Activated naive CD4-positive, alpha-beta T cell treated with anti-CD3 and anti-CD28 coated beads for 36 hours (primary cell): ENCODE data around the gene SMCO2. TPM values are rescaled to one million over a fixed set of nuclear protein-coding genes. Genes with fewer than 3 reads are reported as not detected.

Experiments
- CTCF ChIA-PET: fragments of 350-600 bp; sonication (Branson Sonifier 250); formaldehyde crosslinking; loops from one replicate; lab custom pipeline; 2021; ENCODE audit warnings: antibody characterized with exemption; lab: Charles Lee
- DNase-seq: peaks from one replicate; pipeline ENCODE4 v3.0.0-alpha.2; 2020
- H3K27ac Mint-ChIP-seq: one replicate; pipeline ENCODE4 v1.8.0; 2021; ENCODE audit warnings: mild to moderate bottlenecking, mixed read lengths
- H3K27me3 Mint-ChIP-seq: one replicate; pipeline ENCODE4 v1.8.0; 2021; ENCODE audit warnings: low read depth, mixed read lengths
- H3K36me3 Mint-ChIP-seq: one replicate; pipeline ENCODE4 v1.8.0; 2021; ENCODE audit warnings: low read depth, mixed read lengths
- H3K4me1 Mint-ChIP-seq: one replicate; pipeline ENCODE4 v1.8.0; 2021; ENCODE audit warnings: low read depth, mixed read lengths
- H3K4me3 Mint-ChIP-seq: one replicate; pipeline ENCODE4 v1.8.0; 2021; ENCODE audit warnings: mild to moderate bottlenecking, moderate library complexity, mixed read lengths
- H3K9me3 Mint-ChIP-seq: one replicate; pipeline ENCODE4 v1.8.0; 2021; ENCODE audit warnings: mixed read lengths
- intact Hi-C: fragments of 100-400 bp; cut with micrococcal nuclease; formaldehyde crosslinking; loops from one replicate; pipeline ENCODE4 v1.15.1; 2023
- total RNA-seq, 2 experiments: library from RNA; stranded (reverse); gene quantifications; one replicate each; pipeline ENCODE4 v1.2.3, GENCODE V29; 2021

SMCO2 gene
- total RNA-seq, 2 experiments from 2014 or later = 0.19 to 0.22 TPM

DNA sequence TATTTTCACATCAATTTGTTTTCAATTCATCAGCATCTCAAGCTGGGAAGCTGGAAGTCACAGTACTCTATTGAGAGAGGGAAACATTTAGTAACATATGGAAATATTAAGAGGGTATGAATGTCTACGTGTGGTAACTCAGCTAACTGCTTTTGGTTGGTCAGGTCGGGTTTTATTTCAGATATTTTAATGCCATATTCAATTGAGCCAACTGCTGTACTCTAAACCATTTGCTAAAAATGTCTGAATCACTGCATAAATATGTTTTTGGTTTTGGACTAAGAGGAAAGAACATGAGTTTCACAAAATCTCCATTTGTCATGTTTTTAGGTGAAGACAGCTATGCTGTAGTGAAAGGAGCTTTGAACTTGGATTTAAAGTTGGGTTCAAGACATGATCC is 58.6 kb downstream of the SMCO2 start:
- H3K9me3 Mint-ChIP-seq = no peaks in the 10 kb centered on the region
- H3K27me3 Mint-ChIP-seq = peaks cover 4% of the 10 kb centered on the region
- no peak overlapping the region for H3K4me3 Mint-ChIP-seq
- intact Hi-C loops = no loop called here
- CTCF ChIA-PET = interaction anchor here (0.6 to 1.1 kb wide), 4 partner anchors 43 to 148 kb away, joined by 3 to 5 read pairs (median 4); no protein-coding TSS in a partner anchor
- DNase-seq = no peak
- H3K4me1 Mint-ChIP-seq = peaks cover 14% of the 10 kb centered on the region
- no peak overlapping the region for H3K27ac Mint-ChIP-seq
- H3K36me3 Mint-ChIP-seq = no peaks in the 10 kb centered on the region

DNA sequence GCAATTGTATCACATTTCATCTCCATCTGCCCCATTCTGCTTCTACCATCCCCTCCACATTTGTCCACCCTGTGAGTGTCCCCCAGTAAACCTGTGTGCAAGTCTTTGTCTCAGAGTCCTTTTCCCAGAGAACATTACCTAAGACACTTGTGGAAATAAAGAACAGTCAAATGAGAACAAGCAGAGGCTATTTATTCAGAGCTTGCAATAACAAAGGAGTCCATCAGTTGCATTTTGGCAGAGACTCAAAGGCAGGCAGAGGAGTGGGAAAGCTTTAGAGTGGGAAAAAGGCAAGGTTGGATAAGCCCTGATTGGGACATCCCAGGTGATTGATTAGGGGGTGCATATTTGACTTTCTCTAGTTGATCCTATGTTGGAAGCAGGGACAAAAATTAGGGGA is 59.2 kb downstream of the SMCO2 start:
- intact Hi-C loops = no loop called here
- Mint-ChIP-seq H3K4me3 (no peak overlapping the region), H3K27me3 (peaks cover 4% of the 10 kb centered on the region), H3K36me3 (no peaks in the 10 kb centered on the region), H3K9me3 (no peaks in the 10 kb centered on the region), H3K27ac (no peak overlapping the region), H3K4me1 (peaks cover 14% of the 10 kb centered on the region)
- no peak for DNase-seq
- CTCF ChIA-PET = interaction anchor here (0.6 to 0.9 kb wide), 3 partner anchors 44 to 141 kb away, joined by 3 to 5 read pairs (median 3); no protein-coding TSS in a partner anchor

DNA sequence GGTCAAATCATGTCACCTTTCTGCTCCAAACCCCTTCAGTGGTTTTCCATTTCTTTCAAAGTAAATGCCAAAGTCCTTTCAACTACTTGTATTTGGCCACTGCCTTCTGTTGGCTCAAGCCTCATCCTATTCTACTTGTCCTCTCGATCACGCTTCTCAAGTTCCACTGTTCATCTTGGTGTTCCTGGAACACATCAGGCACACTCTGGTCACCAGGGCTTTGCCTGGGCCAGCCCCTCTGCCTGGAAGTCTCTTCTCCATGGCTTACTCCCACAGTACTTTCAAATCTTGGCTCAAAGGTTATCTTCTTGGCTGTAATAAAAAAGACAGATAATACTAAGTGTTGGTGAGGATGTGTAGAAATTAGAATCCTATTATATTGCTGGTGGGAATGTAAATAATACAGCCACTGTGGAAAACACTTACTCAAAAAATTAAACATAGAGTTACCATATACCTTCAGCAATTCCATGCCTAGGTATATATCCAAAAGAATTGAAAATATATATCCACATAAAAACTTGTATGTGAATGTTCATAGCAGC is 60.2 kb downstream of the SMCO2 start:
- H3K36me3 Mint-ChIP-seq = no peaks in the 10 kb centered on the region
- no peak for DNase-seq
- no peak overlapping the region for H3K27ac Mint-ChIP-seq
- CTCF ChIA-PET = no interaction called here
- intact Hi-C loops = no loop called here
- H3K27me3 Mint-ChIP-seq = peaks cover 8% of the 10 kb centered on the region
- H3K4me3 Mint-ChIP-seq = no peak overlapping the region
- H3K9me3 Mint-ChIP-seq = no peaks in the 10 kb centered on the region
- peaks cover 10% of the 10 kb centered on the region for H3K4me1 Mint-ChIP-seq

DNA sequence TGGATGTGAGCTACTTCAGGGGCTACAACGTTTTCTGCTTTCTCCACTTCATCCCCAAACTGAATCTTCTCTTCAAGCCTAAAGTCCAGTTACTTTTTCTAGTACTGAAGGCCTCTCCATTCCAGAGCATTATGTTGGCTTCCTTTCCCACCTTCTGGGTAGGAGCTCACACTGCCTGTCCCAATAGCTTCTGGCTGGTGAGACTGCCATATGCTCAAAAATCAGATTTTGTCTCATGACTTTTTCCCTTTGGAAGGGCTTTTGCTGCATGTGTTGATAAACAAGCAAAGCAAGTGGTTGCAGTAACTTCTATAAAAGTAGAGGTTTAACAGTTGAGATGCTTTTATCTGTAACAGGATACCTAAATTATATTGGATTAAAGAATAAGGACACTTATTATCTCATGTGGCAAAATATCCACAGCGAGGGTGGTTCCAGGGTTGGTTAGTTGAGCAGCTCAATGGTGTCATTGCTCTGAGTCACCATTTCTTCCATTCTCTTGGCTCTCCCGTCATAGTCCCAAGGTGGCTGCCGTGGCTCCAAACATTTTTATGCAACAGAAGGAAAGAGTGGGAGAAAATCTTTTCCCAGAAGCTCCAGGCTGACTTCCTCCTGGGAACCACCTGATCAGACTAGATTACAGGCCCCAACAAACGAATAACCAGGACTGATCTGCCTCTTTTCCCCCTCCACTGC is 62.3 kb downstream of the SMCO2 start:
- no peaks in the 10 kb centered on the region for H3K36me3 Mint-ChIP-seq
- intact Hi-C loops = no loop called here
- no peak overlapping the region for H3K4me3 Mint-ChIP-seq
- no peak overlapping the region for H3K27ac Mint-ChIP-seq
- no peak for DNase-seq
- peaks cover 5% of the 10 kb centered on the region for H3K27me3 Mint-ChIP-seq
- no peaks in the 10 kb centered on the region for H3K4me1 Mint-ChIP-seq
- CTCF ChIA-PET = no interaction called here
- H3K9me3 Mint-ChIP-seq = no peaks in the 10 kb centered on the region

DNA sequence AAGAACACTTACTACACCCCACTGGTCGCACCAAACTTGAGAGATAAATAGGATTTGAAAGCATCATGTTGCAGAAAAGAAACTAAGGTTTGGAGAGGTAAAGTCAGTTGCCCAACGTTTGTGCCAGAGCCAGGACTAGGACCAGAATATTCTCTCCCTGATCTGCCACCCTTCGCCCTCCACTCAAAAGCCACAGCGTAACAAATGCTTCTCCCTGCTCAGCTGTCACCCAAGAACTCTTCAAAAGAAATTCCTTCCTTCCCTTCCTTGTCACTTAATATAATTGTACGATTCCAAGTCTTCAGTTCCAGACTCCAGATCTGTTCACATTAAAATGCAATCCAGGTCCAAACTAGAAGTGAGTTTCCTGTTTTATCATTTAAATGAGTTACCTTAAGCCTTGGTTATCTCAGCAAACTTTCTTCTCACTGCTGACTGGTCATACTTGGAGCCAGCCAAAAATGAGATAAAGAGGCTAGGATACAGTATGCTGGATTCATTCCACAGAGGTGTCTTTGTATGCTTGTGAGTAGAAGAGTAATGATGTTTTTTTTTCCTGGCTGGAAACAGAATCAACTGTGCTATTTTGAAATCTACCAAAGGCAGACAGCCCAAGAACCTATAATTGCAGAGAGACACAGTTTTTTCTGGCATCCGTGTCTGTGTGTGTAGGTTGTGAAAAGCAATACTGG is 64.6 kb downstream of the SMCO2 start:
- H3K4me1 Mint-ChIP-seq = no peaks in the 10 kb centered on the region
- DNase-seq = no peak
- H3K4me3 Mint-ChIP-seq = no peak overlapping the region
- H3K36me3 Mint-ChIP-seq = no peaks in the 10 kb centered on the region
- intact Hi-C loops = no loop called here
- peaks cover 5% of the 10 kb centered on the region for H3K27me3 Mint-ChIP-seq
- CTCF ChIA-PET = no interaction called here
- H3K27ac Mint-ChIP-seq = no peak overlapping the region
- H3K9me3 Mint-ChIP-seq = no peaks in the 10 kb centered on the region

DNA sequence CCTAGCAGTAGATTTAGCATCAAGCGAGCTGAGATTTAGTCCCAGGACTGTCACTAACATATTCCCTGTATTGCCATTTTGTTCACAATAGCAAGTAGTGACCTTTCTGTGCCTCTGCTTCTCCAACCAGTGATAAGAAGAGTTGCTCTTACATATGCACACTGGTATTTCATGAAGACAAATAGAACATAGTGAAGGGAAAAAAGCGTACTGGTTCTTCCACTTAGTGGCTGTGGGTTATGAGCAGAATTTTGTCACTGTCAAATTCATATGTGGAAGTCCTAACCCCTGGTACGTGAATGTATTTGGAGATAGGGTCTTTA is 65.1 kb downstream of the SMCO2 start:
- Mint-ChIP-seq H3K4me1 (no peaks in the 10 kb centered on the region), H3K36me3 (no peaks in the 10 kb centered on the region), H3K27me3 (peaks cover 8% of the 10 kb centered on the region), H3K4me3 (no peak overlapping the region), H3K9me3 (no peaks in the 10 kb centered on the region), H3K27ac (no peak overlapping the region)
- intact Hi-C loops = no loop called here
- CTCF ChIA-PET = no interaction called here
- DNase-seq = no peak

DNA sequence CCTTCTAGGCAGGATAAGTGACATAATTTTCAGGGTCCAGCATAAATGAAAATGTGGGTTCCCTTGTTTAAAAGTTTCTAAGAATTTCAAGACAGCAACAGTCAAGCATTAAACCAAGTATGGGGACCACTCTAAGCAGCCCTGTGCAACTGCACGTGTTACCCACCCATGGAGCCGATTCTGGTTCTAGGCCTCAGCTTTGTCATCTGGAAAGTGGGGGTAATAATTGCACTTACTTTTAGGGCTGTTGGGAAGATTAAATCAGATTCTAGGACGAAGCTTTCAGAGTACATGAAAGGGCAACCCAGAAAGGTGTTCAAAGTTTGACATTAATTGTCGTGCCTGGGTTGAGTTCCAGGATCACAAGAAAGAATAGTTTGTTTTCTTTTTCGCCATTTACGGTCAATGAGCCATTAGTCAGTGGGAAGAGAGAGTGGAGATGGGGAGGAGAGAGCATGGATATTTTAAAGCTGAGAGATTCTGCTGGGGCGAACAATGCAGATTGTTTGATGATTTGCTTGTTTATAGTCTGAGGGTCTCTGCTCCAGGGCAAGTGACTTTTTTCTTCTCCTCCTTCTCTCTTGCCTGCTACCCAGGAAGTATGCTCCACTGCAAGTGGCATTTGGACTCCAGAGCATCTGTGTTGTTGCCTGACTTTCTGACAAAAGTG is 66.8 kb downstream of the SMCO2 start:
- CTCF ChIA-PET = no interaction called here
- Mint-ChIP-seq H3K4me3 (no peak overlapping the region), H3K27me3 (peaks cover 8% of the 10 kb centered on the region), H3K9me3 (no peaks in the 10 kb centered on the region), H3K36me3 (no peaks in the 10 kb centered on the region), H3K27ac (no peak overlapping the region), H3K4me1 (no peaks in the 10 kb centered on the region)
- intact Hi-C loops = no loop called here
- no peak for DNase-seq

DNA sequence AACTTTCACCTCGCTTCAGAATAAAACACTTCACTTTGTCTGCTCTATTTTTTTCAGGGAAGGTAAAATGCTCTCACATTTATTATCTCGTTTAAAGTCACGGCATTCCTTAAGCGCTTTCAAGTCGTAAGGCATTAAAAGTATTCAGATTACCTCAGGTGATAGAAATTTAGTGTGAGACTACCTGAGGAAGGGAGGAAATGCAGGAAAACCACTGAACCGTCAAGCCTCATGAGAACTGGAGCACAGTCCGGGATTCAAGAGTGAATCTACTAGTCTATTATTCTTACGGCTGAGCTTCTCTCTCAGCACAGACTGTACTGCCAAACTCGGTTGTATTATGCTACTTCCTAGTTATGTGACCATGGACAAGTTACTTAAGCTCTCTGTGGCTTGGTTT is 69.1 kb downstream of the SMCO2 start:
- intact Hi-C loops = no loop called here
- CTCF ChIA-PET = interaction anchor here (0.7 kb wide), 1 partner anchor 147 kb away, joined by 3 read pairs; no protein-coding TSS in a partner anchor
- Mint-ChIP-seq H3K27ac (no peak overlapping the region), H3K4me3 (no peak overlapping the region), H3K9me3 (no peaks in the 10 kb centered on the region), H3K4me1 (no peaks in the 10 kb centered on the region), H3K27me3 (peaks cover 10% of the 10 kb centered on the region), H3K36me3 (no peaks in the 10 kb centered on the region)
- no peak for DNase-seq

DNA sequence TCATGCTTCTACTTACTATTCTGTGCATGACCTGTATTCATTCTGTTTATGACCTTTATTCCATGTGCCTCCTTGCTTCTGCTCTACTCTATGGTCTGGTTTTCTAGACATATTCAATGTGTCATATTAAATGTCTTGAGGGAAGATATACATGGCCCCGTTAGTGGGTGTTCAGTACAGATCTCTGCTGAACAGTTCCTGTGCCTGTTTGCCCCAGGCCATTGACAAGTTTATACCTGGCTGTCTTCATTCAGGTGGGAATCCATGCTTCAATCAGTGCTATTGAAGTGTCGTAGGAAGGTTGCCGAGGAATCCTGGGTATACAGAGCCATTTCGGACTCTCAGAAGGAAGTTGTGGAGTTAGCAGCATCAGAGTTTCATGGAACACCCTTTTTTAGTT is 70.1 kb downstream of the SMCO2 start:
- H3K4me3 Mint-ChIP-seq = no peak overlapping the region
- H3K27ac Mint-ChIP-seq = no peak overlapping the region
- DNase-seq = no peak
- CTCF ChIA-PET = no interaction called here
- intact Hi-C loops = no loop called here
- H3K9me3 Mint-ChIP-seq = no peaks in the 10 kb centered on the region
- no peaks in the 10 kb centered on the region for H3K36me3 Mint-ChIP-seq
- H3K27me3 Mint-ChIP-seq = peaks cover 6% of the 10 kb centered on the region
- no peaks in the 10 kb centered on the region for H3K4me1 Mint-ChIP-seq

DNA sequence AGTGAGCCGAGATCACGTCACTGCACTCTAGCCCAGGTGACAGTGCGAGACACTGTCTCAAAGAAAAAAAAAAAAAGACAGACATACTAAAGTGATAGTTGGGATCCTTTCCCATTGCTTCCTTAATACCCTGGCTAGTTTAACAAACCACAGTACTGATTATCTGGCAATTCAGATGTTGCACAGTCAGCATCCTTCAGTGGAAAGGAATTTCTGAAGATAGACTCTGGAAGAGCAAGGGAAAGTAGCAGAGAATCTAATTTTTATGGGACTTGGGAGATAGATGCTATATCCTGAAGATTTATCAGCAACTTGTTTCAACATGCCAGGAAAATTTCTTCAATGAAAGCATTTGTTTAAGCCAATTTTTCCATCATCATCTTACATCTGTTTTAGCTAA is 71.0 kb downstream of the SMCO2 start:
- Mint-ChIP-seq H3K4me1 (peaks cover 6% of the 10 kb centered on the region), H3K36me3 (no peaks in the 10 kb centered on the region), H3K9me3 (no peaks in the 10 kb centered on the region), H3K27me3 (peaks cover 6% of the 10 kb centered on the region), H3K27ac (no peak overlapping the region), H3K4me3 (no peak overlapping the region)
- DNase-seq = no peak
- CTCF ChIA-PET = no interaction called here
- intact Hi-C loops = no loop called here

DNA sequence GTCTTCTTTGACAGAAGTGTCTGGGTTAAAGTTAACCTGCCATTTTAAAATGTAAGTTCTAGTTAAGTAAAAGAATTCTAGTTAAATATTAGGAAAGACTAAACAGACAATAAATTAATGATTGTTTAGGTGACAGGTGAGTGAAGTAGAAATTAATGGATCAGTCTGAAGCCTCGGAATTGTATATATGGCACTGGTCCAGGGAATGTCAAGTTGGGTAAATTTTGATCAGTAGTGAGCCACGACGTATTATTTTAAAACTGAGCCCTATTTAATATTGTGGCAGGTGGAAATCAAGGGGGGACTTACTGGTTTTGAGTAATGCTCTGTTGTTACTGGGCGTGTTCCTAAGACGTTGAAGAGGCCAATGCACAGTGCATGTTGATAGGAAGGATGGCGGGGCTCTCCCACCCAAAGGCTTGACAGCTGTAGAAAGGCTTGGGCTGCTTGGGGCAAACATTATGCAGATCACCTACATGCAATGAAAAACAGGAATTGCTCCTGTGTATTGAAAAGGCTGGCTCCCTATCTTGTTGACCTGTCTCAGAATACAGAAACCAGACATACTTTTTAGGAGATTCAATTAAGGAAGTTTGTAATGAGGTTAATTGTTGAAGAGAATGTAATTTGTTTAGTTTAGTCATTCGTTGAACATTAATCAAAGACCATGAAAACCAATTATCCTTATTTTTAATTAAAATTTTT is 71.6 kb downstream of the SMCO2 start:
- CTCF ChIA-PET = no interaction called here
- H3K9me3 Mint-ChIP-seq = no peaks in the 10 kb centered on the region
- no peaks in the 10 kb centered on the region for H3K36me3 Mint-ChIP-seq
- no peak for DNase-seq
- peaks cover 10% of the 10 kb centered on the region for H3K4me1 Mint-ChIP-seq
- intact Hi-C loops = no loop called here
- H3K27ac Mint-ChIP-seq = no peak overlapping the region
- H3K27me3 Mint-ChIP-seq = peaks cover 6% of the 10 kb centered on the region
- no peak overlapping the region for H3K4me3 Mint-ChIP-seq

DNA sequence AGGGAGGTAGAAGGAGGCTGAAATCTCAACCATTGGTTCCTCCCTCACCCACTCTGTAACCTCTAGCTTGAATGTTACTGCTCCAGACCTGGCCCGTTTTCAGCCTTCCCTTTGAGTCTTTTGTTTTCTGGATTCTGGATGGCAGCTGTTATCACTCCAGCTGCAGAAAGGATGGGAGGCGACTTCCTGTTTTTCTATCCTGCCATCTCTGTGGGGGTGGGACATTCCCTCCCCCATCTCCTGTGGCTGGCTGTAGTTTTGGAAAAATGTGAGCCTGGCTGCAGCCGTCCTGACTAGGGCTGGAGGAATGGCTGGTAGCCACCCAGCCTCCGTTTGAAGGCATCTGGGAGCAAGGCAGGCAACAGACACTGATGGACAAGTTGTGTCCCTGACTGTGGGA is 74.5 kb downstream of the SMCO2 start:
- CTCF ChIA-PET = no interaction called here
- Mint-ChIP-seq H3K4me1 (peaks cover 24% of the 10 kb centered on the region), H3K27me3 (peaks cover 6% of the 10 kb centered on the region), H3K4me3 (no peak overlapping the region), H3K36me3 (no peaks in the 10 kb centered on the region), H3K27ac (no peak overlapping the region), H3K9me3 (no peaks in the 10 kb centered on the region)
- intact Hi-C loops = loop anchor here (5.0 kb wide), 3 partner anchors 84 to 281 kb away; partner anchors contain the start of gene STK38L
- DNase-seq = no peak
